Globus pallidus (tissue), 1 donor: ENCODE data around the gene OTOP1.
"Not testable (repeated sequence)": the region's sequence is repeated elsewhere in the genome, so short reads cannot be mapped to it uniquely, and the experiment has no call there.

ENCODE experiments used
- DNase-seq: peaks from one replicate; pipeline ENCODE4 v3.0.0-alpha.2; 2015; ENCODE audit warnings: low spot score

OTOP1 gene

GRCh38 chr4:4227510-4228355 is 1.0 kb upstream of the OTOP1 start:
- DNase-seq = no peak

- no peak for DNase-seq
Observed at GRCh38 chr4:4225915-4226605, 669 bp downstream of the OTOP1 start.

GRCh38 chr4:4217113-4217512 is 9.6 kb downstream of the OTOP1 start:
- DNase-seq = no peak

- no peak for DNase-seq
Observed at GRCh38 chr4:4216648-4217047, 10.1 kb downstream of the OTOP1 start.

- not testable (repeated sequence) for DNase-seq
Observed at GRCh38 chr4:4213674-4214073, 13.1 kb downstream of the OTOP1 start.

GRCh38 chr4:4206204-4206603 is 20.5 kb downstream of the OTOP1 start:
- DNase-seq = no peak

- DNase-seq = no peak
Observed at GRCh38 chr4:4204401-4204745, 22.4 kb downstream of the OTOP1 start.

GRCh38 chr4:4203688-4204400 is 22.9 kb downstream of the OTOP1 start:
- DNase-seq = no peak

- no peak for DNase-seq
Observed at GRCh38 chr4:4202510-4202909, 24.2 kb downstream of the OTOP1 start.

GRCh38 chr4:4200624-4201023 is 26.1 kb downstream of the OTOP1 start:
- no peak for DNase-seq

- DNase-seq = no peak
Observed at GRCh38 chr4:4195354-4195753, 31.4 kb downstream of the OTOP1 start.

GRCh38 chr4:4188557-4188956 is 38.2 kb downstream of the OTOP1 start:
- DNase-seq = not testable (repeated sequence)

GRCh38 chr4:4185528-4185927 is 41.2 kb downstream of the OTOP1 start:
- no peak for DNase-seq

GRCh38 chr4:4182835-4183568 is 43.7 kb downstream of the OTOP1 start:
- no peak for DNase-seq

GRCh38 chr4:4170596-4171150 is 56.1 kb downstream of the OTOP1 start:
- no peak for DNase-seq

GRCh38 chr4:4167981-4168780 is 58.5 kb downstream of the OTOP1 start:
- DNase-seq = not testable (repeated sequence)

- DNase-seq = not testable (repeated sequence)
Observed at GRCh38 chr4:4166986-4167385, 59.7 kb downstream of the OTOP1 start.

GRCh38 chr4:4165701-4166392 is 60.9 kb downstream of the OTOP1 start:
- DNase-seq = not testable (repeated sequence)

- not testable (repeated sequence) for DNase-seq
Observed at GRCh38 chr4:4164532-4165173, 62.1 kb downstream of the OTOP1 start.

- DNase-seq = not testable (repeated sequence)
Observed at GRCh38 chr4:4162186-4162585, 64.5 kb downstream of the OTOP1 start.
